Tibial artery (tissue), 4 donors: Measurements from ENCODE around the gene CTNNA2.

Experiments
- DNase-seq, 2 donors: peaks; one replicate each; pipeline ENCODE4 v3.0.0-alpha.2; 2019
- H3K27ac ChIP-seq, 2 donors: fragments of 200-600 bp; sonication (generic) in 1 of 2; 1 replicate in 1 of 2; 2 replicates in 1 of 2; pipeline ENCODE4 v1.5.1; 2018 to 2019; ENCODE audit warnings: mild to moderate bottlenecking in 1 of 2
- H3K27me3 ChIP-seq, 2 donors: fragments of 200-600 bp; sonication (generic) in 1 of 2; one replicate each; pipeline versions ENCODE4 v1.5.1 to v1.6.0; 2016 to 2019
- H3K36me3 ChIP-seq, 3 donors: fragments of 200-600 bp; sonication (generic) in 2 of 3; one replicate each; pipeline ENCODE4 v1.5.1; 2016 to 2019; ENCODE audit warnings: mild to moderate bottlenecking in 2 of 3
- H3K4me1 ChIP-seq, 4 donors: fragments of 200-600 bp; sonication (generic) in 2 of 4; 1 replicate in 3 of 4; 2 replicates in 1 of 4; pipeline ENCODE4 v1.5.1; 2016 to 2019
- H3K4me3 ChIP-seq, 2 donors: fragments of 200-600 bp; sonication (generic) in 1 of 2; 1 replicate in 1 of 2; 2 replicates in 1 of 2; pipeline ENCODE4 v1.5.1; 2018 to 2019; ENCODE audit warnings: mild to moderate bottlenecking in 2 of 2
- H3K9me3 ChIP-seq, 3 donors: fragments of 200-600 bp; sonication (generic) in 1 of 3; one replicate each; pipeline ENCODE4 v1.5.1; 2016 to 2019
- intact Hi-C: fragments of 100-400 bp; cut with DNase I; formaldehyde crosslinking; loops from one replicate; pipeline ENCODE4 v1.15.0; 2023; ENCODE audit warnings: low total_unique reads
- TF ChIP-seq, protein P1 (sequence below), 2 experiments: fragments of 200-600 bp in 1 of 2; fragments of 450-650 bp in 1 of 2; IDR thresholded peaks; one replicate each; pipeline ENCODE4 v1.5.1; 2017 to 2019; ENCODE audit warnings: antibody characterized with exemption in 2 of 2, mild to moderate bottlenecking in 1 of 2, moderate library complexity in 1 of 2

CTNNA2 gene

DNA sequence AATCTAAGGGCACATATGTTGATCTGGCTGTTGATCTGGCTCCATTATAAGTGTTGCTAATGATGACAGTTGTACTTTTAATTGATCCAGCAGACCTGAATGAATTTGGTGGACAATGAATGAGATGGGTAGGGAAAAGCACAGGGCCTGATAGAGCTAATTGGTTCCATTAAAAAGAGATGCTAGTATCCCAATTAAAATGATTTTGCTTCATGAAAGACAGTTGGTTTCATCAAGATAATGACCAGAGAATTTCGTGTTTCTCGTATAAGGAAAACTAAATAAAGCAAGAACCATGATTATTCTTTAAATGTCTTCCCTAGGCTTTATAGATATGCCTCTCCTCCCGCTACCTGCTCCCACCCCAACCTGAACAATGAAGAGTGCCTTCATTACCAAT is 900.3 kb downstream of the CTNNA2 start:
- Histone ChIP-seq H3K27me3 (no peaks in the 10 kb centered on the region), H3K27ac (no peak overlapping the region), H3K4me1 (no peaks in the 10 kb centered on the region), H3K9me3 (no peaks in the 10 kb centered on the region), H3K36me3 (no peaks in the 10 kb centered on the region), H3K4me3 (no peak overlapping the region)
- TF ChIP-seq, protein P1, sequence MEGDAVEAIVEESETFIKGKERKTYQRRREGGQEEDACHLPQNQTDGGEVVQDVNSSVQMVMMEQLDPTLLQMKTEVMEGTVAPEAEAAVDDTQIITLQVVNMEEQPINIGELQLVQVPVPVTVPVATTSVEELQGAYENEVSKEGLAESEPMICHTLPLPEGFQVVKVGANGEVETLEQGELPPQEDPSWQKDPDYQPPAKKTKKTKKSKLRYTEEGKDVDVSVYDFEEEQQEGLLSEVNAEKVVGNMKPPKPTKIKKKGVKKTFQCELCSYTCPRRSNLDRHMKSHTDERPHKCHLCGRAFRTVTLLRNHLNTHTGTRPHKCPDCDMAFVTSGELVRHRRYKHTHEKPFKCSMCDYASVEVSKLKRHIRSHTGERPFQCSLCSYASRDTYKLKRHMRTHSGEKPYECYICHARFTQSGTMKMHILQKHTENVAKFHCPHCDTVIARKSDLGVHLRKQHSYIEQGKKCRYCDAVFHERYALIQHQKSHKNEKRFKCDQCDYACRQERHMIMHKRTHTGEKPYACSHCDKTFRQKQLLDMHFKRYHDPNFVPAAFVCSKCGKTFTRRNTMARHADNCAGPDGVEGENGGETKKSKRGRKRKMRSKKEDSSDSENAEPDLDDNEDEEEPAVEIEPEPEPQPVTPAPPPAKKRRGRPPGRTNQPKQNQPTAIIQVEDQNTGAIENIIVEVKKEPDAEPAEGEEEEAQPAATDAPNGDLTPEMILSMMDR (IDR thresholded peaks at IDR 0.05) = no peak
- no peak for DNase-seq
- intact Hi-C loops = no loop called here

DNA sequence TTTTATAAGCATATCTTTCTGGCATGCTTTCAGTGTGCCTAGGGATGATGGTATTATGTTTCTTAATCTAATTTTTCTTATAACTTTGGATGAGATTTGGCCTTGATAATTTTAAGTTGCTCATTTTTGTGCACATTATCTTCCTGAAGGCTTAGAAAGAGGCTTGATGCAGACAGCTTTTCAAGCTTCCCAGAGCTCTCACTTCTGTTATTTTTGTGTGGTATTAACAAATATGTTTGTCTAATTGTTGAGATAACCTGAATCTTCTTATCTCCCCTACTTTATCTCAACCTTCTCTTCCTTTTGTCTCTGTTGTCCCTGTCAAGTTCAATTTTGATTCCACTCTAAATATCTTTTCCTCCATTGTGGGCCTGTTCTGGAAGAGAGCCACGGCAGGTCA is 904.9 kb downstream of the CTNNA2 start:
- Histone ChIP-seq H3K36me3 (no peaks in the 10 kb centered on the region), H3K27ac (no peak overlapping the region), H3K9me3 (no peaks in the 10 kb centered on the region), H3K4me1 (no peaks in the 10 kb centered on the region), H3K4me3 (no peak overlapping the region), H3K27me3 (no peaks in the 10 kb centered on the region)
- intact Hi-C loops = no loop called here
- no peak for DNase-seq
- TF ChIP-seq, protein P1 (IDR thresholded peaks at IDR 0.05) = no peak

DNA sequence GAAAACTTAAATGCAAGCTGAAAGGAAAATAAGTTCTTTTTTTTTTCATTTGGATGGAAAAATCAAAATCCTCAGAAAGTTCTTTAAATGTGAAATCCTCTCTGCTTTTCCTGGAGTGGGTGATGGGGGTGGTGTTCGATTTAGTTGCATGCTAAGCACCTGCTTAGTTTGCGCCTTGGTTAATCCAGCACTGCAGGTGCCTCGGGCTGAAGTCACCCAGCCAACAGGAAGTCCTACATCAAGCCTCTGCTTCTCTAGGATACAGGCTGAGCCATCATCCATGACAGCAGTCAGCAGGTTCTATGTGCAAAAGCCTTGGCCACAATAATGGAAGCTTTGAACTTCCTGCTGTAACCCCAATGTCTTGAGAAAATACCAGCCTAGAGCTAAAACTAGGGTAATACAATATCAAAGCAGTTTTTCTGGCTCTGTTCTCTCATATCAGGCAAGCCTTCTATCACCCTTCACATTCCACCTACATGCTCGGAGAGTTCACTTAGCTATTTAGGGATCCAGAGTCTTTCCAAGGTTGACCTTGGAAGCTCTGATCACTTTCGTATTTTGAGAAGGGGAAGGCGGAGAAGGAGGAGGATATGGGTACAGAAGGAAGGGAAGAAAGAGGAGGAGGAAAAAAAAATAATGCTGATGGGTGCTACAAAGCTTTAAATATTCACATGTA is 907.8 kb downstream of the CTNNA2 start:
- intact Hi-C loops = no loop called here
- Histone ChIP-seq H3K4me3 (no peak overlapping the region), H3K4me1 (no peaks in the 10 kb centered on the region), H3K36me3 (no peaks in the 10 kb centered on the region), H3K27ac (no peak overlapping the region), H3K9me3 (no peaks in the 10 kb centered on the region), H3K27me3 (no peaks in the 10 kb centered on the region)
- no peak for DNase-seq
- TF ChIP-seq, protein P1 (IDR thresholded peaks at IDR 0.05) = no peak

DNA sequence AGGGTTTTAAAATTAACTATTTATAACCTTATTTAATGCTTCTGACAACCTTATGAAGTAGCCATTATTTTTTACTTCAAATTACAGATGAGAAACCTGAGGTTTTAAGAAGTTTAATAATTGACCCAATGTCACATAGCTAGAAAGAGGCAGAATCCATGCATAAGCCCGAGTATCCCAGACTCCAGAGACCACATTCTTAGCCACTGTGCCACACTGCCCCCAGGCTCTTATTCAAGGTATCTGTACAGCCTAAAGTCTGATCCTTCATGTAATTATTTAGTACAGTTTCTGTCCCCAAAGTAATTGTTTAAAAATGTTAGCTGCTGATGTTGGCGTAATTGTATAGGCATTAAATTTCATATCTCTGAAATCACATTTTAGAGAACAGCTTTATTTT is 916.4 kb downstream of the CTNNA2 start:
- Histone ChIP-seq H3K4me1 (no peaks in the 10 kb centered on the region), H3K4me3 (no peak overlapping the region), H3K27ac (no peak overlapping the region), H3K9me3 (no peaks in the 10 kb centered on the region), H3K36me3 (no peaks in the 10 kb centered on the region), H3K27me3 (no peaks in the 10 kb centered on the region)
- intact Hi-C loops = no loop called here
- TF ChIP-seq, protein P1 (IDR thresholded peaks at IDR 0.05) = no peak
- no peak for DNase-seq

DNA sequence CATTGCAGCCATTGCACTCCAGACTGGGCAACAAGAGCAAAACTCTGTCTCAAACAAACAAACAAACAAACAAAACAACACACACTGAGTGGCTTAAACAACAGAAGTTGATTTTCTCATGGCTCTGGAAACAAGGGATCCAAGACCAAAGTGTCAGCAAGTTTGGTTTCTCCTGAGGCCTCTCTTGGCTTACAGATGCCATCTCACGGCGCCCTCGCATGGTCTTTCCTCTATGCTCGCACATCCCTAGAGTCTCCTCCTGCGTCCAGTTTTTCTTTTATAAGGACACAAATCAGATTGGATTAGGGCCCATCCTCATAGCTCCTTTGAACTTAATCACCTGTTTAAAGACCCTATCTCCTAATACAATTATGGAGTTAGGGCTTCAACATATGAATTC is 925.1 kb downstream of the CTNNA2 start:
- no peaks in the 10 kb centered on the region for H3K36me3 ChIP-seq
- H3K27me3 ChIP-seq = no peaks in the 10 kb centered on the region
- no peaks in the 10 kb centered on the region for H3K4me1 ChIP-seq
- no peak for DNase-seq
- no peak overlapping the region for H3K4me3 ChIP-seq
- intact Hi-C loops = no loop called here
- H3K27ac ChIP-seq = no peak overlapping the region
- no peaks in the 10 kb centered on the region for H3K9me3 ChIP-seq
- TF ChIP-seq, protein P1 (IDR thresholded peaks at IDR 0.05) = no peak

DNA sequence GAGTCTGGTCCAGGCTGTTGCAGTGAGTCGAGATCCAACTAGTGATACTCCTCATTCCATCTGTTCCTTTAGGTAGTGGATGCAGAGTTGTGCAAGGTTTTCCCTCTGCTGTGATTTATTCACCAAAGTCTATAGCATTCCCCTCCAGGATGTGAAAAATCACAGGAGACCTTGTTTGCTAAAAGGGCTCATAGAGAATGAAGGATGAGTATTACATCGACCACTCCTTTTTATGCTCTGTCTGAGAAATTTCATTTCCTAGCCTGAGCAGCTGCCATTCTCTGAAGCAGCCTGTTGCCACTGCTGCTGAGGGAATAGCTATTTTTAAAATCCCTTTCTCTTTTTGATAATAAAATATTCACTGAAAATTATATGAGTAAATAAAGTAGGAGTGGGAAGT is 925.8 kb downstream of the CTNNA2 start:
- DNase-seq = no peak
- Histone ChIP-seq H3K4me3 (no peak overlapping the region), H3K36me3 (no peaks in the 10 kb centered on the region), H3K4me1 (no peaks in the 10 kb centered on the region), H3K27ac (no peak overlapping the region), H3K9me3 (no peaks in the 10 kb centered on the region), H3K27me3 (no peaks in the 10 kb centered on the region)
- intact Hi-C loops = no loop called here
- TF ChIP-seq, protein P1 (IDR thresholded peaks at IDR 0.05) = no peak
